Measurements from ENCODE around the gene TMEM248.
"Not testable (repeated sequence)": the region's sequence is repeated elsewhere in the genome, so short reads cannot be mapped to it uniquely, and the experiment has no call there.

- TF ChIP-seq, protein P1, sequence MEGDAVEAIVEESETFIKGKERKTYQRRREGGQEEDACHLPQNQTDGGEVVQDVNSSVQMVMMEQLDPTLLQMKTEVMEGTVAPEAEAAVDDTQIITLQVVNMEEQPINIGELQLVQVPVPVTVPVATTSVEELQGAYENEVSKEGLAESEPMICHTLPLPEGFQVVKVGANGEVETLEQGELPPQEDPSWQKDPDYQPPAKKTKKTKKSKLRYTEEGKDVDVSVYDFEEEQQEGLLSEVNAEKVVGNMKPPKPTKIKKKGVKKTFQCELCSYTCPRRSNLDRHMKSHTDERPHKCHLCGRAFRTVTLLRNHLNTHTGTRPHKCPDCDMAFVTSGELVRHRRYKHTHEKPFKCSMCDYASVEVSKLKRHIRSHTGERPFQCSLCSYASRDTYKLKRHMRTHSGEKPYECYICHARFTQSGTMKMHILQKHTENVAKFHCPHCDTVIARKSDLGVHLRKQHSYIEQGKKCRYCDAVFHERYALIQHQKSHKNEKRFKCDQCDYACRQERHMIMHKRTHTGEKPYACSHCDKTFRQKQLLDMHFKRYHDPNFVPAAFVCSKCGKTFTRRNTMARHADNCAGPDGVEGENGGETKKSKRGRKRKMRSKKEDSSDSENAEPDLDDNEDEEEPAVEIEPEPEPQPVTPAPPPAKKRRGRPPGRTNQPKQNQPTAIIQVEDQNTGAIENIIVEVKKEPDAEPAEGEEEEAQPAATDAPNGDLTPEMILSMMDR (IDR thresholded peaks at IDR 0.05) = not testable (repeated sequence)
- not testable (repeated sequence) for TF ChIP-seq POLR2A, EP300 (IDR thresholded peaks at IDR 0.05)
Measured at GRCh38 chr7:66917904-66918303, 3.1 kb upstream of the TMEM248 start.
